HepG2 (cell line): ENCODE data around the gene TMEM114. TPM values are rescaled to one million over a fixed set of nuclear protein-coding genes. Genes with fewer than 3 reads are reported as not detected.

Experiments
- ATAC-seq: fragments of 200-7000 bp; cut with Tn5 transposase; 3 replicates; pipeline ENCODE4 v1.9.1; 2020; ENCODE audit warnings: mild to moderate bottlenecking, moderate library complexity
- BruUV-seq: library from RNA; stranded (reverse); fragments of 400-500 nt; replicated peaks from 2 replicates; lab custom pipeline; 2021; lab: Mats Ljungman, UMichigan
- CTCF ChIA-PET: fragments of 300-600 bp; formaldehyde crosslinking; extraction: SDS; loops from one replicate; lab custom pipeline; 2021; ENCODE audit warnings: low total read pairs, inconsistent platforms, low intra/inter-chr PET ratio; lab: Yijun Ruan, JAX
- POLR2A ChIA-PET: fragments of 350-600 bp; sonication (Branson Sonifier 250); formaldehyde crosslinking; loops from one replicate; lab custom pipeline; 2020; ENCODE audit warnings: antibody characterized with exemption, inconsistent platforms; lab: Yijun Ruan, JAX
- DNase-seq: peaks from one replicate; pipeline ENCODE4 v3.0.0-alpha.2; 2015; ENCODE audit warnings: low spot score
- FAIRE-seq: peaks from 3 replicates; lab custom pipeline; 2011; peaks lifted over from hg19 to GRCh38; lab: Jason Lieb, UNC
- H2AFZ ChIP-seq: one replicate; pipeline ENCODE4 v1.6.1; 2011; ENCODE audit warnings: low read length, inconsistent platforms
- H3K27ac ChIP-seq: fragments of 300-600 bp; 3 replicates; pipeline ENCODE4 v1.8.0; 2011; ENCODE audit warnings: mixed run types, mild to moderate bottlenecking, mixed read lengths, low read length, inconsistent platforms; ENCODE audit not compliant: insufficient read depth; ENCODE audit errors: extremely low read length
- H3K27me3 ChIP-seq, 2 experiments: fragments of 200-600 bp in 1 of 2; 2 replicates in 1 of 2; 3 replicates in 1 of 2; pipeline versions ENCODE4 v1.6.0 to v1.8.0; 2011; ENCODE audit warnings: low read length in 2 of 2, mild to moderate bottlenecking in 2 of 2, moderate library complexity in 2 of 2, inconsistent platforms in 1 of 2; ENCODE audit not compliant: insufficient read depth in 2 of 2, control insufficient read depth in 1 of 2
- H3K36me3 ChIP-seq, 2 experiments: fragments of 200-600 bp in 1 of 2; replicated peaks in 1 of 2; 2 replicates in 1 of 2; 3 replicates in 1 of 2; pipeline versions ENCODE4 v1.5.1 to v1.8.0; 2011; ENCODE audit warnings: low read length in 2 of 2, inconsistent platforms in 1 of 2; ENCODE audit not compliant: insufficient read depth in 2 of 2, control insufficient read depth in 1 of 2
- H3K4me1 ChIP-seq: 2 replicates; pipeline ENCODE4 v1.5.1; 2012; ENCODE audit warnings: low read length, inconsistent platforms; ENCODE audit not compliant: insufficient read depth
- H3K4me2 ChIP-seq: 2 replicates; pipeline ENCODE4 v1.6.0; 2011; ENCODE audit warnings: low read depth, low read length, inconsistent platforms
- H3K4me3 ChIP-seq, 3 experiments: fragments of 200-600 bp in 1 of 3; sonication (generic), shearing (Covaris generic) in 1 of 3; replicated peaks in 1 of 3; 2 replicates each; pipeline ENCODE4 v1.5.1; 2011 to 2016; ENCODE audit warnings: low read length in 3 of 3, inconsistent platforms in 2 of 3, low read depth in 2 of 3, mild to moderate bottlenecking in 2 of 3, control low read depth in 1 of 3, mixed read lengths in 1 of 3; ENCODE audit not compliant: insufficient read depth in 1 of 3
- H3K79me2 ChIP-seq: one replicate; pipeline ENCODE4 v1.6.1; 2011; ENCODE audit warnings: low read length, inconsistent platforms; ENCODE audit not compliant: insufficient read depth
- H3K9ac ChIP-seq: 2 replicates; pipeline ENCODE4 v1.6.0; 2011; ENCODE audit warnings: mild to moderate bottlenecking, low read depth, low read length, inconsistent platforms; ENCODE audit not compliant: insufficient read depth
- H3K9me3 ChIP-seq: 2 replicates; pipeline ENCODE4 v1.5.1; 2012; ENCODE audit warnings: mild to moderate bottlenecking, low read length
- H4K20me1 ChIP-seq: 2 replicates; pipeline ENCODE4 v1.6.0; 2011; ENCODE audit warnings: inconsistent platforms, mild to moderate bottlenecking, low read length, moderate library complexity; ENCODE audit not compliant: insufficient read depth
- KLF6 ChIP-seq: IDR thresholded peaks from 2 replicates; pipeline ENCODE4 v1.8.0; 2016; ENCODE audit warnings: missing biosample characterization, missing genetic modification reagents
- POLR2AphosphoS5 ChIP-seq: IDR thresholded peaks from 2 replicates; pipeline ENCODE4 v1.6.1; 2012; ENCODE audit warnings: low read depth, low read length
- ZNF605 ChIP-seq: sonication (generic); formaldehyde crosslinking; IDR thresholded peaks from 2 replicates; pipeline ENCODE4 v1.8.0; 2022; ENCODE audit warnings: mild to moderate bottlenecking, missing genetic modification reagents
- WGBS: methylation state at CpG from one replicate; pipeline ENCODE4 v1.1.6; 2017; ENCODE audit warnings: low lambda C conversion rate; 5-methylcytosine and 5-hydroxymethylcytosine counted together
- in situ Hi-C: cut with HindIII; loops from 2 replicates; pipeline ENCODE4 v1.10.0; 2017; ENCODE audit warnings: low pct_unique_long_range_greater_than_20kb; ENCODE audit not compliant: extremely low pct_ligation_motif_present
- intact Hi-C: fragments of 100-400 bp; cut with micrococcal nuclease; formaldehyde crosslinking; loops from one replicate; pipeline ENCODE4 v1.10.0; 2022; ENCODE audit not compliant: unreplicated experiment
- polyA plus RNA-seq, 8 experiments: library from polyadenylated mRNA; depleted of rRNA in 3 of 8; stranded (reverse) in 7 of 8; unstranded in 1 of 8; fragments of >200 nt; fragmentation: Illumina TruSeq in 4 of 8; extraction: Trizol in 4 of 8; gene quantifications; 2 replicates each; pipeline versions ENCODE4 v1.2.1 to v1.2.3, GENCODE V29; 2011 to 2016; ENCODE audit warnings: low read depth in 4 of 8, missing spikeins in 1 of 8, mixed read lengths in 1 of 8; ENCODE audit not compliant: insufficient read depth in 1 of 8
- total RNA-seq, 5 experiments: library from RNA; depleted of rRNA; stranded (reverse); fragments of >200 nt; fragmentation: Illumina TruSeq; extraction: Trizol; gene quantifications; 2 replicates each; pipeline ENCODE4 v1.2.3, GENCODE V29; 2016; ENCODE audit warnings: low read depth in 1 of 5
- TF ChIP-seq, protein P1 (sequence below): sonication (generic); formaldehyde crosslinking; IDR thresholded peaks from 2 replicates; pipeline ENCODE4 v1.4.0; 2020; ENCODE audit warnings: missing genetic modification reagents
- TF ChIP-seq, protein P2 (sequence below), 2 experiments: sonication (generic) in 1 of 2; formaldehyde crosslinking in 1 of 2; IDR thresholded peaks; 2 replicates each; pipeline versions ENCODE4 v1.5.1 to v1.6.1; 2011 to 2020; ENCODE audit warnings: borderline replicate concordance in 1 of 2, low read depth in 1 of 2, low read length in 1 of 2, mild to moderate bottlenecking in 1 of 2, missing genetic modification reagents in 1 of 2, moderate library complexity in 1 of 2

Gene TMEM114
- total and polyA plus RNA-seq, 2 of the 13 experiments (the other 11 are each of a cell fraction or from before 2014, with no cell fraction given) = not detected

DNA sequence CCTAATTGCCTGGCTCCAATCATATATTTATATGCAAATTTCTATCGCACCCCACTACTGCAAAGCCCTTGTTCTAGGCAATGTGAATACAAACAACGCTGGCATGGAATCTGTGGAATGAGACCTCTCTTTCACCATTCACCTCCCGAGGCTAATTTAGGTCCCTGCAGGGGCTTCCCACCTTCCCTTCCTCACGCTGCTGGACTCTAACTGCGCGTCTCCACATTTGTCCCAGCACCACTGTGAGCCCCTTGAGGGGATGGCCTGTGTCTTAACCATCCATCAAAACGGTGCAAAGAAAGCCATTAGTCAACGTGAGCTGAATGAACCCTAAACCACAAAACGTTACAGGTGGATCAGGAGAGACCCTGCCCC is 1.6 kb downstream of the TMEM114 start:
- intact Hi-C loops = no loop called here

More for the DNA sequence above, 1.6 kb downstream of the TMEM114 start:
- Histone ChIP-seq H4K20me1 (no peaks in the 10 kb centered on the region), H3K27me3 (peaks cover 13 to 55% of the 10 kb centered on the region in 2 experiments; a peak in 4 of 5 replicates), H3K9ac (no peak overlapping the region), H3K27ac (no peak overlapping the region), H3K9me3 (no peaks in the 10 kb centered on the region), H3K4me1 (peaks cover 18% of the 10 kb centered on the region), H2AFZ (no peak overlapping the region), H3K79me2 (no peaks in the 10 kb centered on the region), H3K4me3 (peak overlapping the region in 1 of 3 experiments; percentile 62; a peak in 1 of 6 replicates), H3K36me3 (no peaks in the 10 kb centered on the region), H3K4me2 (peak overlapping the region; percentile 60)
- TF ChIP-seq ZNF605 (CRISPR knock-in tag) (0 out of 2 replicates have a peak, but pooled peaks have one; percentile 43), KLF6 (CRISPR knock-in tag) (no peak), POLR2AphosphoS5 (no peak)
- TF ChIP-seq, protein P1, sequence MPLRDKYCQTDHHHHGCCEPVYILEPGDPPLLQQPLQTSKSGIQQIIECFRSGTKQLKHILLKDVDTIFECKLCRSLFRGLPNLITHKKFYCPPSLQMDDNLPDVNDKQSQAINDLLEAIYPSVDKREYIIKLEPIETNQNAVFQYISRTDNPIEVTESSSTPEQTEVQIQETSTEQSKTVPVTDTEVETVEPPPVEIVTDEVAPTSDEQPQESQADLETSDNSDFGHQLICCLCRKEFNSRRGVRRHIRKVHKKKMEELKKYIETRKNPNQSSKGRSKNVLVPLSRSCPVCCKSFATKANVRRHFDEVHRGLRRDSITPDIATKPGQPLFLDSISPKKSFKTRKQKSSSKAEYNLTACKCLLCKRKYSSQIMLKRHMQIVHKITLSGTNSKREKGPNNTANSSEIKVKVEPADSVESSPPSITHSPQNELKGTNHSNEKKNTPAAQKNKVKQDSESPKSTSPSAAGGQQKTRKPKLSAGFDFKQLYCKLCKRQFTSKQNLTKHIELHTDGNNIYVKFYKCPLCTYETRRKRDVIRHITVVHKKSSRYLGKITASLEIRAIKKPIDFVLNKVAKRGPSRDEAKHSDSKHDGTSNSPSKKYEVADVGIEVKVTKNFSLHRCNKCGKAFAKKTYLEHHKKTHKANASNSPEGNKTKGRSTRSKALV = no peak
- TF ChIP-seq, protein P2, sequence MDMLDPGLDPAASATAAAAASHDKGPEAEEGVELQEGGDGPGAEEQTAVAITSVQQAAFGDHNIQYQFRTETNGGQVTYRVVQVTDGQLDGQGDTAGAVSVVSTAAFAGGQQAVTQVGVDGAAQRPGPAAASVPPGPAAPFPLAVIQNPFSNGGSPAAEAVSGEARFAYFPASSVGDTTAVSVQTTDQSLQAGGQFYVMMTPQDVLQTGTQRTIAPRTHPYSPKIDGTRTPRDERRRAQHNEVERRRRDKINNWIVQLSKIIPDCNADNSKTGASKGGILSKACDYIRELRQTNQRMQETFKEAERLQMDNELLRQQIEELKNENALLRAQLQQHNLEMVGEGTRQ (IDR thresholded peaks at IDR 0.05; ENCODE audit: low read depth, low read length) = no peak
- TF ChIP-seq, protein P2 (CRISPR knock-in tag; IDR thresholded peaks at IDR 0.05; ENCODE audit: borderline replicate concordance) = no peak
- ChIA-PET POLR2A (no interaction called here), CTCF (no interaction called here)
- no peak for FAIRE-seq
- in situ Hi-C loops = no loop called here
- ATAC-seq = peak; percentile 5; the same call in 1 of the 3 replicates
- no peak for DNase-seq
- WGBS = 10% methylated on average over 9 of the region's 9 CpGs
- BruUV-seq = no TSS peak
